K562 (cell line): Measurements from ENCODE around the gene PSMB10. TPM values are rescaled to one million over a fixed set of nuclear protein-coding genes. Genes with fewer than 3 reads are reported as not detected.

ENCODE experiments used
- CHCHD3 ChIP-seq: fragments of 250-450 bp; sonication (Bioruptor Pico); IDR thresholded peaks from 2 replicates; pipeline ENCODE4 v2.1.2; 2022; ENCODE audit warnings: mild to moderate bottlenecking
- FOXK1 ChIP-seq: sonication (generic); formaldehyde crosslinking; IDR thresholded peaks from 2 replicates; pipeline ENCODE4 v1.8.0; 2022; ENCODE audit warnings: missing genetic modification reagents, mild to moderate bottlenecking, borderline replicate concordance
- NCOA1 ChIP-seq: fragments of 450-650 bp; IDR thresholded peaks from 2 replicates; pipeline ENCODE4 v1.6.1; 2016; ENCODE audit warnings: low read depth
- RAD51 ChIP-seq: fragments of 450-650 bp; IDR thresholded peaks from 2 replicates; pipeline ENCODE4 v1.7.1; 2016; ENCODE audit warnings: low read depth, mild to moderate bottlenecking, borderline replicate concordance
- RCOR1 ChIP-seq, 2 experiments: IDR thresholded peaks; 2 replicates each; pipeline ENCODE4 v1.6.1; 2012; ENCODE audit warnings: low read depth in 2 of 2, low read length in 2 of 2, borderline replicate concordance in 1 of 2, improper control_type of control experiment in 1 of 2
- RFX7 ChIP-seq: fragments of 250-450 bp; sonication (Bioruptor Pico); IDR thresholded peaks from 2 replicates; pipeline ENCODE4 v1.5.1; 2021; ENCODE audit warnings: mild to moderate bottlenecking
- SIX5 ChIP-seq, 2 experiments: IDR thresholded peaks; 2 replicates each; pipeline ENCODE4 v1.6.1; 2011; ENCODE audit warnings: low read length in 2 of 2, borderline replicate concordance in 1 of 2, low read depth in 1 of 2, mild to moderate bottlenecking in 1 of 2, moderate library complexity in 1 of 2; ENCODE audit not compliant: insufficient read depth in 1 of 2
- SREBF2 ChIP-seq: sonication (generic); formaldehyde crosslinking; IDR thresholded peaks from 2 replicates; pipeline ENCODE4 v1.4.0; 2020; ENCODE audit warnings: mild to moderate bottlenecking, missing genetic modification reagents
- TCFL5 ChIP-seq: fragments of 250-450 bp; sonication (Bioruptor Pico); conservative IDR thresholded peaks from 2 replicates; pipeline ENCODE4 v1.6.1; 2021; ENCODE audit warnings: mild to moderate bottlenecking, moderate library complexity, matching md5 sums
- TRIM28 ChIP-seq: fragments of 450-650 bp; IDR thresholded peaks from 2 replicates; pipeline ENCODE4 v1.6.1; 2017
- ZNF41 ChIP-seq: fragments of 250-450 bp; sonication (Bioruptor Pico); conservative IDR thresholded peaks from 2 replicates; pipeline ENCODE4 v1.4.0; 2020; ENCODE audit warnings: mild to moderate bottlenecking
- ZNF75A ChIP-seq: fragments of 450-650 bp; formaldehyde crosslinking; IDR thresholded peaks from 2 replicates; pipeline ENCODE4 v1.4.0; 2020; ENCODE audit warnings: mild to moderate bottlenecking
- polyA plus RNA-seq, 8 experiments: library from polyadenylated mRNA; depleted of rRNA in 4 of 8; stranded (reverse) in 5 of 8; unstranded in 3 of 8; fragments of >200 nt; fragmentation: Nextera tagmentation in 2 of 8; fragmentation: Illumina TruSeq in 1 of 8; extraction: Ambion mirVana in 2 of 8; extraction: Trizol in 1 of 8; gene quantifications; 2 replicates each; pipeline versions ENCODE4 v1.2.1 to v1.2.3, GENCODE V29; 2011 to 2014; ENCODE audit warnings: inconsistent platforms in 1 of 8, missing spikeins in 1 of 8
- total RNA-seq, 7 experiments: library from RNA; depleted of rRNA in 6 of 7; stranded (reverse); fragments of >200 nt in 6 of 7; fragmentation: Illumina TruSeq in 2 of 7; extraction: Trizol in 2 of 7; gene quantifications; 2 replicates each; pipeline versions ENCODE4 v1.2.1 to v1.2.3, GENCODE V29; 2011 to 2021; ENCODE audit warnings: low replicate concordance in 1 of 7
- TF ChIP-seq, protein P1 (sequence below): fragments of 250-450 bp; sonication (Bioruptor Pico); IDR thresholded peaks from 2 replicates; pipeline ENCODE4 v1.8.0; 2022; ENCODE audit warnings: inconsistent platforms, mild to moderate bottlenecking, moderate library complexity, borderline replicate concordance
- TF ChIP-seq, protein P2 (sequence below): fragments of 150-350 bp; IDR thresholded peaks from 2 replicates; pipeline ENCODE4 v1.6.1; 2014; ENCODE audit warnings: low read depth, mild to moderate bottlenecking, low read length, borderline replicate concordance
- TF ChIP-seq, protein P3 (sequence below): fragments of 250-450 bp; sonication (Bioruptor Pico); IDR thresholded peaks from 2 replicates; pipeline ENCODE4 v1.8.0; 2021; ENCODE audit warnings: moderate library complexity, mild to moderate bottlenecking, inconsistent platforms
- TF ChIP-seq, protein P4 (sequence below): fragments of 450-650 bp; IDR thresholded peaks from 2 replicates; pipeline ENCODE4 v1.6.1; 2016; ENCODE audit warnings: low read depth, mild to moderate bottlenecking, moderate library complexity
- TF ChIP-seq, protein P5 (sequence below): fragments of 250-450 bp; sonication (Bioruptor Pico); IDR thresholded peaks from 2 replicates; pipeline ENCODE4 v1.5.0; 2021

The PSMB10 gene
- total and polyA plus RNA-seq, 9 of the 15 experiments (the other 6 are each of a cell fraction or from before 2014, with no cell fraction given) = 11.7 to 105 (median 51.0) TPM

GRCh38 chr16:67968400-67969253 lies 32.0 kb upstream of the PSMB10 start, which contains the start of gene SLC12A4 (continued):
- TF ChIP-seq NCOA1 (no peak), SREBF2 (CRISPR knock-in tag) (no peak), CHCHD3 (CRISPR knock-in tag) (no peak), ZNF75A (CRISPR knock-in tag) (no peak), TCFL5 (CRISPR knock-in tag) (no peak), RCOR1 (IDR thresholded peaks at IDR 0.05; ENCODE audit: borderline replicate concordance in 1 of 2, low read depth in 2 of 2, low read length in 2 of 2) (peak; percentile 44 to 84; a peak in 3 of 4 replicates), RAD51 (no peak), TRIM28 (no peak), FOXK1 (no peak), RFX7 (CRISPR knock-in tag) (no peak), ZNF41 (CRISPR knock-in tag) (no peak), SIX5 (IDR thresholded peaks at IDR 0.05; ENCODE audit: borderline replicate concordance in 1 of 2, insufficient read depth in 1 of 2, low read depth in 1 of 2, low read length in 2 of 2) (no peak)
- TF ChIP-seq, protein P1, sequence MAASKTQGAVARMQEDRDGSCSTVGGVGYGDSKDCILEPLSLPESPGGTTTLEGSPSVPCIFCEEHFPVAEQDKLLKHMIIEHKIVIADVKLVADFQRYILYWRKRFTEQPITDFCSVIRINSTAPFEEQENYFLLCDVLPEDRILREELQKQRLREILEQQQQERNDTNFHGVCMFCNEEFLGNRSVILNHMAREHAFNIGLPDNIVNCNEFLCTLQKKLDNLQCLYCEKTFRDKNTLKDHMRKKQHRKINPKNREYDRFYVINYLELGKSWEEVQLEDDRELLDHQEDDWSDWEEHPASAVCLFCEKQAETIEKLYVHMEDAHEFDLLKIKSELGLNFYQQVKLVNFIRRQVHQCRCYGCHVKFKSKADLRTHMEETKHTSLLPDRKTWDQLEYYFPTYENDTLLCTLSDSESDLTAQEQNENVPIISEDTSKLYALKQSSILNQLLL = no peak
- TF ChIP-seq, protein P2, sequence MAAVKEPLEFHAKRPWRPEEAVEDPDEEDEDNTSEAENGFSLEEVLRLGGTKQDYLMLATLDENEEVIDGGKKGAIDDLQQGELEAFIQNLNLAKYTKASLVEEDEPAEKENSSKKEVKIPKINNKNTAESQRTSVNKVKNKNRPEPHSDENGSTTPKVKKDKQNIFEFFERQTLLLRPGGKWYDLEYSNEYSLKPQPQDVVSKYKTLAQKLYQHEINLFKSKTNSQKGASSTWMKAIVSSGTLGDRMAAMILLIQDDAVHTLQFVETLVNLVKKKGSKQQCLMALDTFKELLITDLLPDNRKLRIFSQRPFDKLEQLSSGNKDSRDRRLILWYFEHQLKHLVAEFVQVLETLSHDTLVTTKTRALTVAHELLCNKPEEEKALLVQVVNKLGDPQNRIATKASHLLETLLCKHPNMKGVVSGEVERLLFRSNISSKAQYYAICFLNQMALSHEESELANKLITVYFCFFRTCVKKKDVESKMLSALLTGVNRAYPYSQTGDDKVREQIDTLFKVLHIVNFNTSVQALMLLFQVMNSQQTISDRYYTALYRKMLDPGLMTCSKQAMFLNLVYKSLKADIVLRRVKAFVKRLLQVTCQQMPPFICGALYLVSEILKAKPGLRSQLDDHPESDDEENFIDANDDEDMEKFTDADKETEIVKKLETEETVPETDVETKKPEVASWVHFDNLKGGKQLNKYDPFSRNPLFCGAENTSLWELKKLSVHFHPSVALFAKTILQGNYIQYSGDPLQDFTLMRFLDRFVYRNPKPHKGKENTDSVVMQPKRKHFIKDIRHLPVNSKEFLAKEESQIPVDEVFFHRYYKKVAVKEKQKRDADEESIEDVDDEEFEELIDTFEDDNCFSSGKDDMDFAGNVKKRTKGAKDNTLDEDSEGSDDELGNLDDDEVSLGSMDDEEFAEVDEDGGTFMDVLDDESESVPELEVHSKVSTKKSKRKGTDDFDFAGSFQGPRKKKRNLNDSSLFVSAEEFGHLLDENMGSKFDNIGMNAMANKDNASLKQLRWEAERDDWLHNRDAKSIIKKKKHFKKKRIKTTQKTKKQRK = no peak
- TF ChIP-seq, protein P3, sequence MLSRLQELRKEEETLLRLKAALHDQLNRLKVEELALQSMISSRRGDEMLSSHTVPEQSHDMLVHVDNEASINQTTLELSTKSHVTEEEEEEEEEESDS (CRISPR knock-in tag) = no peak
- TF ChIP-seq, protein P4, sequence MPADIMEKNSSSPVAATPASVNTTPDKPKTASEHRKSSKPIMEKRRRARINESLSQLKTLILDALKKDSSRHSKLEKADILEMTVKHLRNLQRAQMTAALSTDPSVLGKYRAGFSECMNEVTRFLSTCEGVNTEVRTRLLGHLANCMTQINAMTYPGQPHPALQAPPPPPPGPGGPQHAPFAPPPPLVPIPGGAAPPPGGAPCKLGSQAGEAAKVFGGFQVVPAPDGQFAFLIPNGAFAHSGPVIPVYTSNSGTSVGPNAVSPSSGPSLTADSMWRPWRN = no peak
- TF ChIP-seq, protein P5, sequence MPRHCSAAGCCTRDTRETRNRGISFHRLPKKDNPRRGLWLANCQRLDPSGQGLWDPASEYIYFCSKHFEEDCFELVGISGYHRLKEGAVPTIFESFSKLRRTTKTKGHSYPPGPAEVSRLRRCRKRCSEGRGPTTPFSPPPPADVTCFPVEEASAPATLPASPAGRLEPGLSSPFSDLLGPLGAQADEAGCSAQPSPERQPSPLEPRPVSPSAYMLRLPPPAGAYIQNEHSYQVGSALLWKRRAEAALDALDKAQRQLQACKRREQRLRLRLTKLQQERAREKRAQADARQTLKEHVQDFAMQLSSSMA (CRISPR knock-in tag) = no peak
